Endothelial cell of hepatic sinusoid (primary cell): ENCODE results near the gene MASP1.

Source experiments
- in situ Hi-C: cut with HindIII; loops from 2 replicates; pipeline ENCODE4 v1.10.0; 2017; ENCODE audit warnings: low sequenced_read_pairs

The MASP1 gene

GRCh38 chr3:187291512-187292132, at the start of gene MASP1:
Gene MASP1 (minus strand): TSS chr3:187291737. CDS start chr3:187291632, 105 bp downstream.
- in situ Hi-C loops: no loop called here

- in situ Hi-C loops: no loop called here
Measured at GRCh38 chr3:187340578-187340977, 49.0 kb upstream of the MASP1 start.

DNA sequence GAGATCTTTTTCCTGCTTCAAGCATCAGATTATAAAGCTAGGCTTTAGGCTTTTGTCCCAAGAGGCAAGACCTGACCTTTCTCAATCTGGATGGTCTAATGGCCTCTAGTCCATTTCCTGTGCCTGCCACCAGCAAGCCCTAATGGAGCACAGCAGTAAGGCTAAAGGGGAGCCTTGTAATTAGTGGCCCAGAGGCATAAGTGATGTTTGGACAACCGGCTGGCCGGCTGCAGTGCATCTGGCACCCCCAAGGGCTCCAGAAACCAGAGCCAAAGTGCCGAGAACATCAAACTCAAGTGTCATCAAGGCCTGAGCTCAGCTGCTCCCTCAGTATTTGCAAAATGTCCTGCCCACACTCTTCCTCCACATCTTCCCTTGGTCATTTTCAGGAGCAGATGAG, 44.8 kb upstream of the MASP1 start:
- in situ Hi-C loops: no loop called here

GRCh38 chr3:187334904-187335303, 43.4 kb upstream of the MASP1 start:
- in situ Hi-C loops: no loop called here

DNA sequence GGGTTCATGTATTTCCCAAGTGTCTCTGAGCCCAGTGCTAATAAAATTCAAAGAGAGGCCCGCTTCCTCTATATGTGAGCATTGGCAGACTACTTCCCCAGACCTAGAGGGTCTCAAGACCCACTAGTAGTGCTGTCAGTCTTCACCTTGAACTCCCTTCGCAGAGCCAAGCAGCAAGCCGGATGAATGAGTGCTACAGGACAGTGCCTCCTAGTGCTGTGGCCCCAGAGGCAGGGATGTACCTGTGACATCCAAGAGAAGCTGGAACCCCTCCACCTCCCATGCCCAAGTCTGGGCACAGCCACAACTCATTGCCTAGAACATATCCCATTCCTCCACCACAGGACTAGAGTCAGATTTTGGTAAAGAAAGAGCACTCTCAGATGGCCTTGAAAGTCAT, 37.2 kb upstream of the MASP1 start:
- in situ Hi-C loops: loop anchor here (10.0 kb wide), 1 partner anchor 126 kb away; no protein-coding TSS in a partner anchor

DNA sequence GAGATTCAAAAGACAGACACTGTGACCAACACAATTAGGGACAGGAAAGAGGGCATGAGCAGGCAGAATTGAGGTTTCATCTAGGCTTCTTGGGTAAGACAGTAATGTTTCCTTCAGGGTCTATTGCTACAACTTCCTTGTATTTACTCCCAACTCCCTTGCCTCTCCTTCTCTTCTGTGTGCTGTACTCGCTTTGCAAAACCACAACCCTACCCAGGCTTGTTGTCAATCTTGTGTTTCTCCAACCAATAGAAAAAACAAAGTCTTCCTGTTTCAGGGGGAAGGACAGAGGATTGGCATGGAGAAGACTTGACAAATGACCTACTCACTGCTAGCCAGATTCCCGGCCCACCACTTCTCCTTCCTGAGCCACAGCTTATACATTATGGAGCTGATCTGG, 36.3 kb upstream of the MASP1 start:
- in situ Hi-C loops: loop anchor here (10.0 kb wide), 1 partner anchor 127 kb away; no protein-coding TSS in a partner anchor

- in situ Hi-C loops: loop anchor here (10.0 kb wide), 1 partner anchor 129 kb away; no protein-coding TSS in a partner anchor
Measured at GRCh38 chr3:187325632-187326031, 34.1 kb upstream of the MASP1 start.

- in situ Hi-C loops: loop anchor here (5.0 to 10.0 kb wide), 2 partner anchors 132 to 354 kb away; no protein-coding TSS in a partner anchor
Measured at GRCh38 chr3:187323091-187323490, 31.6 kb upstream of the MASP1 start.

- in situ Hi-C loops: loop anchor here (5.0 to 10.0 kb wide), 2 partner anchors 133 to 355 kb away; no protein-coding TSS in a partner anchor
Measured at GRCh38 chr3:187322291-187322690, 30.8 kb upstream of the MASP1 start.

DNA sequence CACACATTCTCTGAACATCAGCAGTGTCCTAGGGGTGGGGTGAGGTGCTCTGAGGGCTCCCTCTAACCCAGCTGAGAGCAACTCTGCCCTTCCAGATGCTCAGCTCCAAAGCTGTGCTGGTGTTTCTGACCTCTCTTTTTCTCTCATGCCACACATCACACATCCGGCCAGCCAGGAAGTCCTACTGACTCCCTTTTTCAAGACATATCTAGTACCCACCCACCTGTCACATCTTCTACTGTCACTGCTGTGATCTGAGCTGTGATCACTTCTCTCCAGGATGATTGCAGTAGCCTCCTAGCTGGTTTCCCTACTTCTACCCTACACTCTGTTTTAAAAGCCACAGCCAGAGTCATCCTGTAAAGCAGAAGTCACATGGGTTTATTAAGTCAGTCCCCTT, 30.2 kb upstream of the MASP1 start:
- in situ Hi-C loops: loop anchor here (5.0 to 10.0 kb wide), 2 partner anchors 133 to 356 kb away; no protein-coding TSS in a partner anchor

DNA sequence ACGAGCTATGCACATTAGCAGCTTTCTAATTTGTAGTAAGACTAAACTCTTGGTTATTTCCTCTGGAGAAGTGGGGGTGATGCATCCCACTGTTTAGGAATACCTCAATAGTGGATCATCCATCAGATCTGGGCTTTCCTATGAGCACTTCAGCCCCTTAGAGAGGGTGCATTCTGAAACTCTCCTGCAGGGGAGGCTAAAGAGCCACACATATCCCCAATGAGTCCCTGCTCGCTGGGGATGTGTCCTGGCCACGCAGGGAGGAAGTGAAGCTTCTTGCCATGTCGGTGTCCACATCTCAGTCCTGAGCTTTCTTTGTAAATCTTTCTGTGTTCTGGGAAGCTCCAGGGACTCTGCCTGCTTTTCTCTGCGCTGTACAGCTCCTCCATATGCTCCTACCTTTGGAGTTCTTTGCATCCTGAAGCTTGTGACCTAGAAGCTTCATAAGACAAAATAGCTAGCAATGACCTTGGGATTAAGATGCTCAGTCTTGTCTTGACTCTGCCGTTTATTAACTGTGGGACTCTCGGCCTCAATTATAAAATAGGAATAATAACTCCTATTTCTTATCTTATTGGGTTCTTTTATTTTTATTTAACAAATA, 28.3 kb upstream of the MASP1 start:
- in situ Hi-C loops: loop anchor here (5.0 to 10.0 kb wide), 2 partner anchors 135 to 358 kb away; no protein-coding TSS in a partner anchor

- in situ Hi-C loops: no loop called here
Measured at GRCh38 chr3:187318819-187319616, 27.5 kb upstream of the MASP1 start.

- in situ Hi-C loops: no loop called here
Measured at GRCh38 chr3:187315872-187316271, 24.3 kb upstream of the MASP1 start.

DNA sequence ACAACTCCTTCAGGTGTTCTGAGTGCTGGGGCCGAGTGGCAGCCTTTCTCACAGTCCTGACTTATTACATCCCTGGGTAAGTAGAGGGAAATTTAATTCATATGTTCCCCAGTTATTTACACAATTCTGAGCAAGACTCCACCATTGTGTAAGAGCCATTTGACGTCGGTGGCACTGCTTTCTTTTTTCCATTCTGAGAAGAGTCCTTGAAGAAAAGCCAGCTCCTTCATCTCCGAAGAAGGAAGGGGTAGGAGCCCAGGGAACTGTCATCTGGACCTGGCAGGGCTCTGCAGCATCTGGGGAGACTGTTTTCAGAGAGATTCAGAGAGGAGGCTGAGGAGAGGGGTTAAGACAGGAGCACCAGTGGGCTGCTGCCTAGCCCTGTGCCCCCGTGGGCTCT, 22.6 kb upstream of the MASP1 start:
- in situ Hi-C loops: loop anchor here (5.0 kb wide), 1 partner anchor 82 kb away; no protein-coding TSS in a partner anchor

DNA sequence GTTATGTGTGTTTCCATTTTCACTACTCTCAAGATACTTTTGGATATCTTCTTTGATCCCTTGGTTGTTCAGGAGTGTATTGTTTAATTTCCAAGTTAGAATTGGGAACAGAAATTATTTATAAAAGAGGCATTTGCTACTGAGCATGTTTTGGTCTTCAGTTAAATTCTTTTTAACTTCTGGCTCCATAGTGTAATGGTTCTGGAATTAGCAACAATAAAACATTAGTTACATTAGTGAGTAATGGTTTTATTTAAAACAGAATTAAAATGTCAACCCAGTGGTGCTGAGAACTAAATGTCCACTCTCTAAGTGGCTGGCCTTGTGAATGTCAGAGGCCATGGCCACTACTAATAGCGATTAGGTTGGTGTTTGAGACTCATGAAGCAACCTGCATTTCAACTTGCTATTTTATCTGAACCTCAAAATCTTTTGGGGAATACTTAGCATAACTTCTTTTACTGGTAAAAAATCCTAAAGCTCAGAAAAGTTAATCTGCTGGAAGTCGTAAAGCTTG, 19.5 kb upstream of the MASP1 start:
- in situ Hi-C loops: loop anchor here (5.0 kb wide), 1 partner anchor 79 kb away; no protein-coding TSS in a partner anchor

DNA sequence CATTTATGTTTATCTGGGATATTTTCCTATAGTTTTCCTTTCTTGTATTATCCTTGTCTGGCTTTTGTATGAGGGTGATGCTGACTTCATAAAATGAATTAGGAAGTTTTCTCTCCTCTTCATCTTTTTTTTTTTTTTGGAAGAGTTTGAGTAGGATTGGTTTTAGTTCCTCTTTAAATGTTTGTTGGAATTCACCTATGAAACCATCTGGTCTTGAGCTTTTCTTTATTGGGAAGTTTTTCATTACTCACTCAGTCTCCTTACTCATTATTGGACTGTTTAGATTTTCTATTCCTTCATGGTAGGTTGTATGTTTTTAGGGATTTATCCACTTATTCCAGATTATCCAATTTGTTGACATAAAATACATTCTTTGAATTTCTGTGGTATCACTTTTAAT, 18.7 kb upstream of the MASP1 start:
- in situ Hi-C loops: loop anchor here (5.0 kb wide), 1 partner anchor 78 kb away; no protein-coding TSS in a partner anchor

GRCh38 chr3:187305881-187306280, 14.3 kb upstream of the MASP1 start:
- in situ Hi-C loops: no loop called here

DNA sequence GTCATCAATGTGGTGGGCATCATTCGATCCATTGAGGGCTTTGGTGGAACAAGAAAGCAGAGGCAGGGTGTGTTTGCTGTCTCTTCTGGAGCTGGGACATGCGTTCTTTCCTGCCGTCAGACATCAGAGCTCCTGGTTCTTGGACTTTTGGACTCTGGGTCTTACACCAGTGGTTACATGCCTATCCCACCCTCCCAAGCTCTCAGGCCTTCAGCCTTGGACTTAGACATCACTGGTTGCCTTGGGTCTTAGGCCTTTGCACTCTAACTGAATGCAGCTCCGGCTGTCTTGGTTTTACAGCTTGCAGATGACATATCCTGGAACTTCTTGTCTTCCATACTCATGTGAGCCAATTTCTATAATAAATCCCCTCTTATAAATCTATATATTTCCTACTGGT, 8.1 kb upstream of the MASP1 start:
- in situ Hi-C loops: no loop called here

DNA sequence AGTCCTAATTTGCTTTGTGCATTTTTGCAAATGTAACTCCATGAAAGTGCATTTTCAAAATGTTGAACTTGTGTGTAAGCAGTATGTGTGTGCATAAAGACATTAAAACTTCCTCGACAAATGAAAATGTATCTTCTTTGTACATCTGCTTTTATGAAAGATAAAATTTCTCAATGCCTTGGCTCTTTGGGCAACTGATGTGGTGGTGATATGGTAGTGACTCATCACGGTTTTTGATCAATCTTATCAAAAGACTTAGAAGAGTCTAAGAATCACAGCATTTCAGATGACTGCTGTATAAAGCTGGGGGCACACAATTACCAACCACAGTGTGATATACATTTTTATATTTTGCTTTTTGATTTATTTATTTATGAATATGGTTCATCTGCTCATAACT, 5.4 kb upstream of the MASP1 start:
- in situ Hi-C loops: no loop called here

DNA sequence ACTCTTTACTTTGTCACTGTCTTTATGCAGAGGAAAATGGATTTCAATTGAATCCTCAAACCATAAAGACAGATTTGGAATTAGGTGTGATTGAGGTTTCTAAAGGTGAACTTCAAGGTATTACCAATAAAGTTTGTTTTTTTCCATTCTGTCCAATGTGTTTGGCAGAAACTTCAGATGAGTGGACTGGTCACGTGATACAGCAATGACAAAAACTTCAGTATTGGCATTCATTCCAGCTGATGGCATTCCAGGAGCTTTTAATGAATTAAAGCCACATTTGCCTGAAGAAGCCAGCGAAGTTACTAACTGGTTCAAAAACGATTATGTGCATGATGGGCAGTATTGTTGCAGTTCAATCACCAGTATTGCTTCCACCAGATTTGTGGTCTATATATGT, 4.5 kb upstream of the MASP1 start:
- in situ Hi-C loops: no loop called here
